ENCODE results near the gene VPS50.

The VPS50 gene, protein sequence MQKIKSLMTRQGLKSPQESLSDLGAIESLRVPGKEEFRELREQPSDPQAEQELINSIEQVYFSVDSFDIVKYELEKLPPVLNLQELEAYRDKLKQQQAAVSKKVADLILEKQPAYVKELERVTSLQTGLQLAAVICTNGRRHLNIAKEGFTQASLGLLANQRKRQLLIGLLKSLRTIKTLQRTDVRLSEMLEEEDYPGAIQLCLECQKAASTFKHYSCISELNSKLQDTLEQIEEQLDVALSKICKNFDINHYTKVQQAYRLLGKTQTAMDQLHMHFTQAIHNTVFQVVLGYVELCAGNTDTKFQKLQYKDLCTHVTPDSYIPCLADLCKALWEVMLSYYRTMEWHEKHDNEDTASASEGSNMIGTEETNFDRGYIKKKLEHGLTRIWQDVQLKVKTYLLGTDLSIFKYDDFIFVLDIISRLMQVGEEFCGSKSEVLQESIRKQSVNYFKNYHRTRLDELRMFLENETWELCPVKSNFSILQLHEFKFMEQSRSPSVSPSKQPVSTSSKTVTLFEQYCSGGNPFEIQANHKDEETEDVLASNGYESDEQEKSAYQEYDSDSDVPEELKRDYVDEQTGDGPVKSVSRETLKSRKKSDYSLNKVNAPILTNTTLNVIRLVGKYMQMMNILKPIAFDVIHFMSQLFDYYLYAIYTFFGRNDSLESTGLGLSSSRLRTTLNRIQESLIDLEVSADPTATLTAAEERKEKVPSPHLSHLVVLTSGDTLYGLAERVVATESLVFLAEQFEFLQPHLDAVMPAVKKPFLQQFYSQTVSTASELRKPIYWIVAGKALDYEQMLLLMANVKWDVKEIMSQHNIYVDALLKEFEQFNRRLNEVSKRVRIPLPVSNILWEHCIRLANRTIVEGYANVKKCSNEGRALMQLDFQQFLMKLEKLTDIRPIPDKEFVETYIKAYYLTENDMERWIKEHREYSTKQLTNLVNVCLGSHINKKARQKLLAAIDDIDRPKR

GRCh38 chr7:93231799-93232672 is at the start of gene VPS50:
Gene VPS50, plus strand, starts transcription at chr7:93232366. Its CDS starts 102 bp downstream, at chr7:93232468.
- Histone ChIP-seq H3K27me3 (ENCODE audit: control insufficient read depth in 1 of 2, insufficient read depth in 2 of 2, low read length in 2 of 2) (no peaks in the 10 kb centered on the region), H3K4me3 (ENCODE audit: low read length in 2 of 2) (peak within 1 kb of the TSS; percentile 94 to 100), H3K4me1 (ENCODE audit: control insufficient read depth, insufficient read depth, low read length) (peaks cover 5% of the 10 kb centered on the region), H3K36me3 (ENCODE audit: control insufficient read depth in 2 of 2, insufficient read depth in 2 of 2, low read length in 2 of 2) (no peaks in the 10 kb centered on the region), H3K27ac (ENCODE audit: low read length) (no peak within 1 kb of the TSS), H3K9ac (ENCODE audit: low read length in 2 of 2) (peak within 1 kb of the TSS; percentile 88 to 91), H3K9me3 (ENCODE audit: control insufficient read depth in 2 of 2, low read length in 2 of 2) (no peaks in the 10 kb centered on the region)

DNA sequence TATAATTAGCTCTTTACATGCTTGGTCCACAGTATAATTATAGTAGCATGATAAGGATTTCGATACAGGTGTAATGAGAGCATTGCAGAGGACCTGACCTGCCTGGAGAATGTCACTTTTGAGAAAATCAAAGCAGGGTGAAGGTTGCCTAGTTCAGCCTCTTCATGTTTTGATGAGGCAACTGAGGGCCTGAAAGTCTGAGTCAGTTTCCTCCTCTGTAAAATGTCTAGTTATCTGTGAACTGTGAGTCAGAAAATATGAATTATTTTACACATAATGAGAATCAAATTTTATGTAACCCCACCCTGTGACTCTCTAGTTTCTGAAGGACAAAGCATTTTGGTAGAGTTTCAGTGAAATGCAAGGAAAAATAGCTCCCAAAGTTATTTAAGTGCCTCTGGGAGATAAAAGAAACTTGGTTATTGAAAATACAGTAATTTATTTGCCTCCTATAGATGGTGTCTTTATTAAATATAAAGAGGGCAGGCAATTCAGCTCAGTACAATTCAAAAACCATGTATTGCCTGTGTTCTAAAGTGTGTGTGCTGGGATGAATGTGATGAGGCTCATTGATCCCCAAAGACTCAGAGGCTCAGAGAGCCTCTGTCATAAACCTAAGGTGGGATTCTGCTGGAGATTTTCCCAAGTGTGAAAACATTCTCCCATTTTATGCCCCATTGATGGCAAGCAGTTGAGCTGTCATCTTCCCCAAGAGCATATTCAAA is 46.7 kb upstream of the VPS50 start:
- no peaks in the 10 kb centered on the region for H3K36me3 ChIP-seq (ENCODE audit: control insufficient read depth in 2 of 2, insufficient read depth in 2 of 2, low read length in 2 of 2)

GRCh38 chr7:93188870-93189634 is 43.1 kb upstream of the VPS50 start:
- Histone ChIP-seq H3K9me3 (ENCODE audit: control insufficient read depth in 2 of 2, low read length in 2 of 2) (no peaks in the 10 kb centered on the region), H3K4me3 (ENCODE audit: low read length in 2 of 2) (no peak overlapping the region), H3K4me1 (ENCODE audit: control insufficient read depth, insufficient read depth, low read length) (no peaks in the 10 kb centered on the region), H3K27me3 (ENCODE audit: control insufficient read depth in 1 of 2, insufficient read depth in 2 of 2, low read length in 2 of 2) (no peaks in the 10 kb centered on the region), H3K36me3 (ENCODE audit: control insufficient read depth in 2 of 2, insufficient read depth in 2 of 2, low read length in 2 of 2) (no peaks in the 10 kb centered on the region), H3K9ac (ENCODE audit: low read length in 2 of 2) (no peak overlapping the region), H3K27ac (ENCODE audit: low read length) (no peak overlapping the region)

More for the DNA sequence above, 46.7 kb upstream of the VPS50 start:
- Histone ChIP-seq H3K9me3 (ENCODE audit: control insufficient read depth in 2 of 2, low read length in 2 of 2) (no peaks in the 10 kb centered on the region), H3K27ac (ENCODE audit: low read length) (no peak overlapping the region), H3K9ac (ENCODE audit: low read length in 2 of 2) (no peak overlapping the region), H3K27me3 (ENCODE audit: control insufficient read depth in 1 of 2, insufficient read depth in 2 of 2, low read length in 2 of 2) (no peaks in the 10 kb centered on the region), H3K4me3 (ENCODE audit: low read length in 2 of 2) (no peak overlapping the region), H3K4me1 (ENCODE audit: control insufficient read depth, insufficient read depth, low read length) (no peaks in the 10 kb centered on the region)

GRCh38 chr7:93194386-93194785 is 37.8 kb upstream of the VPS50 start:
- Histone ChIP-seq H3K27me3 (ENCODE audit: control insufficient read depth in 1 of 2, insufficient read depth in 2 of 2, low read length in 2 of 2) (no peaks in the 10 kb centered on the region), H3K4me3 (ENCODE audit: low read length in 2 of 2) (no peak overlapping the region), H3K9ac (ENCODE audit: low read length in 2 of 2) (no peak overlapping the region), H3K4me1 (ENCODE audit: control insufficient read depth, insufficient read depth, low read length) (no peaks in the 10 kb centered on the region), H3K27ac (ENCODE audit: low read length) (no peak overlapping the region), H3K9me3 (ENCODE audit: control insufficient read depth in 2 of 2, low read length in 2 of 2) (no peaks in the 10 kb centered on the region), H3K36me3 (ENCODE audit: control insufficient read depth in 2 of 2, insufficient read depth in 2 of 2, low read length in 2 of 2) (no peaks in the 10 kb centered on the region)

GRCh38 chr7:93196336-93196735 is 35.8 kb upstream of the VPS50 start:
- Histone ChIP-seq H3K27me3 (ENCODE audit: control insufficient read depth in 1 of 2, insufficient read depth in 2 of 2, low read length in 2 of 2) (no peaks in the 10 kb centered on the region), H3K36me3 (ENCODE audit: control insufficient read depth in 2 of 2, insufficient read depth in 2 of 2, low read length in 2 of 2) (no peaks in the 10 kb centered on the region), H3K4me1 (ENCODE audit: control insufficient read depth, insufficient read depth, low read length) (no peaks in the 10 kb centered on the region), H3K27ac (ENCODE audit: low read length) (no peak overlapping the region), H3K4me3 (ENCODE audit: low read length in 2 of 2) (no peak overlapping the region), H3K9me3 (ENCODE audit: control insufficient read depth in 2 of 2, low read length in 2 of 2) (no peaks in the 10 kb centered on the region), H3K9ac (ENCODE audit: low read length in 2 of 2) (no peak overlapping the region)

GRCh38 chr7:93198472-93198871 is 33.7 kb upstream of the VPS50 start:
- H3K36me3 ChIP-seq (ENCODE audit: control insufficient read depth in 2 of 2, insufficient read depth in 2 of 2, low read length in 2 of 2), result no peaks in the 10 kb centered on the region

DNA sequence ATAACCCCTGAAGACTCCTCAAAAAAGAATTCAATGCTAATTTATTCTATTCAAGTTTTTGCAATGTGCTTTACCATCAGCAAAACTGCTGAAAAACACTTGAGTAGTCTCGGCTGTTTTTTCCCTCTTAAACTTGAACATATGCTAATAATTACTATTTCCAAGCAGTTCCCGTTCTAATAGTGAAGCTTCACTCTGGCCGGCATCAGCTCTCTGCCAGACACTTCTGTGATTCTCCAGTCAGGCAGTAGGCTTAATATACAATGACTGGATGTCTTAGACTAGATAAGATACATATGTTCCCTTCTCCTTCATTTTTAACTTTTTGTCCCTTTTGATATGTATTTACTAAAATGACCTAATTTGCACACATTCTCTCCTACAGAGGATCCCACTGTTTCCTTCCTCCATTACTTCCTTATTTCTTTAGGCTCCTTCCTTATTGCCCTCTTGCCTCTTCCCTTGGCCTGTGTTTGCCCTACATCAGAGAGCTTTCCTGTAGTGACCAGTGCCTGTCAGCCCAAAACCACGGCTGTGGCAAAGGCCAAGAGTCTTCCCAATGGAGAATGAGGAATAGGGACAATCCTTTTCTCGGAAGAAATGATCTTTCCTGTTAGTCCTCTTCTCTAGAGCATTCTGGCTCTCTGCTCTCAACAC is 29.4 kb upstream of the VPS50 start:
- Histone ChIP-seq H3K4me1 (ENCODE audit: control insufficient read depth, insufficient read depth, low read length) (no peaks in the 10 kb centered on the region), H3K27ac (ENCODE audit: low read length) (no peak overlapping the region), H3K9me3 (ENCODE audit: control insufficient read depth in 2 of 2, low read length in 2 of 2) (no peaks in the 10 kb centered on the region)

More at GRCh38 chr7:93198472-93198871, 33.7 kb upstream of the VPS50 start:
- Histone ChIP-seq H3K27ac (ENCODE audit: low read length) (no peak overlapping the region), H3K4me1 (ENCODE audit: control insufficient read depth, insufficient read depth, low read length) (no peaks in the 10 kb centered on the region), H3K4me3 (ENCODE audit: low read length in 2 of 2) (no peak overlapping the region), H3K27me3 (ENCODE audit: control insufficient read depth in 1 of 2, insufficient read depth in 2 of 2, low read length in 2 of 2) (no peaks in the 10 kb centered on the region), H3K9ac (ENCODE audit: low read length in 2 of 2) (no peak overlapping the region), H3K9me3 (ENCODE audit: control insufficient read depth in 2 of 2, low read length in 2 of 2) (no peaks in the 10 kb centered on the region)

GRCh38 chr7:93203496-93203895 is 28.7 kb upstream of the VPS50 start:
- Histone ChIP-seq H3K9ac (ENCODE audit: low read length in 2 of 2) (no peak overlapping the region), H3K27me3 (ENCODE audit: control insufficient read depth in 1 of 2, insufficient read depth in 2 of 2, low read length in 2 of 2) (no peaks in the 10 kb centered on the region), H3K27ac (ENCODE audit: low read length) (no peak overlapping the region), H3K36me3 (ENCODE audit: control insufficient read depth in 2 of 2, insufficient read depth in 2 of 2, low read length in 2 of 2) (no peaks in the 10 kb centered on the region), H3K4me1 (ENCODE audit: control insufficient read depth, insufficient read depth, low read length) (no peaks in the 10 kb centered on the region), H3K9me3 (ENCODE audit: control insufficient read depth in 2 of 2, low read length in 2 of 2) (no peaks in the 10 kb centered on the region), H3K4me3 (ENCODE audit: low read length in 2 of 2) (no peak overlapping the region)

More for the DNA sequence above, 29.4 kb upstream of the VPS50 start:
- Histone ChIP-seq H3K4me3 (ENCODE audit: low read length in 2 of 2) (no peak overlapping the region), H3K36me3 (ENCODE audit: control insufficient read depth in 2 of 2, insufficient read depth in 2 of 2, low read length in 2 of 2) (no peaks in the 10 kb centered on the region), H3K27me3 (ENCODE audit: control insufficient read depth in 1 of 2, insufficient read depth in 2 of 2, low read length in 2 of 2) (no peaks in the 10 kb centered on the region), H3K9ac (ENCODE audit: low read length in 2 of 2) (no peak overlapping the region)

DNA sequence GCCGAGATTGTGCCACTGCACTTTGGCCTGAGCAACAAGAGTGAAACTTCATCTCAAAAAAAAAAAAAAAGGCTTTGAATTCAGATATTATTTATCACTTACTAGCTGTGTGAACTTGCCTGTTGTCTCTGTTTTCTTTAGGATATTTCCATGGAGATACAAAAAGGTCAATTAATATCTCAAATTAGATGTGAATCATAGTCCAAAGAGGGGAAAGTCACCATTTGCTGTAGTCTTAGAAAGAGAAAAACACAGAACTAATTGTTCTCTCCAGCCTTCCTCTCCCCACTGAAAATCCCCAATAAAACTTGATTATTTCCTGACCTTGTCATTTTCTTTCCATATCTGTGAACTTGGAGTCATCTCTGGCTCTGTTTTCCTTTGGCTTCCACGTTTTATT is 27.1 kb upstream of the VPS50 start:
- H3K4me3 ChIP-seq (ENCODE audit: low read length in 2 of 2), result no peak overlapping the region
- H3K9ac ChIP-seq (ENCODE audit: low read length in 2 of 2), result no peak overlapping the region
- no peaks in the 10 kb centered on the region for H3K27me3 ChIP-seq (ENCODE audit: control insufficient read depth in 1 of 2, insufficient read depth in 2 of 2, low read length in 2 of 2)
- no peak overlapping the region for H3K27ac ChIP-seq (ENCODE audit: low read length)
- H3K9me3 ChIP-seq (ENCODE audit: control insufficient read depth in 2 of 2, low read length in 2 of 2), result no peaks in the 10 kb centered on the region
- H3K36me3 ChIP-seq (ENCODE audit: control insufficient read depth in 2 of 2, insufficient read depth in 2 of 2, low read length in 2 of 2), result no peaks in the 10 kb centered on the region
- no peaks in the 10 kb centered on the region for H3K4me1 ChIP-seq (ENCODE audit: control insufficient read depth, insufficient read depth, low read length)

All from stomach smooth muscle (tissue), 2 donors.